NCI-H524 treated with DMSO at 0.1 percent for 48 hours (cell line): ENCODE data around the gene UGT2A3.

ENCODE experiments used
- DNase-seq: peaks from one replicate; lab custom pipeline; 2025; lab: John Stamatoyannopoulos, UW

Gene UGT2A3

GRCh38 chr4:68912807-68913206 is 38.8 kb downstream of the UGT2A3 start:
- no peak for DNase-seq

- no peak for DNase-seq
These were observed 42.2 kb downstream of the UGT2A3 start for GRCh38 chr4:68909385-68909784.

- no peak for DNase-seq
These were observed 43.6 kb downstream of the UGT2A3 start for GRCh38 chr4:68907788-68908700.

- DNase-seq: no peak
These were observed 44.4 kb downstream of the UGT2A3 start for GRCh38 chr4:68907245-68907644.

- no peak for DNase-seq
These were observed 44.8 kb downstream of the UGT2A3 start for GRCh38 chr4:68906780-68907137.

- no peak for DNase-seq
These were observed 45.4 kb downstream of the UGT2A3 start for GRCh38 chr4:68905939-68906779.

- DNase-seq: no peak
These were observed 46.0 kb downstream of the UGT2A3 start for GRCh38 chr4:68905598-68905938.

GRCh38 chr4:68904786-68905185 is 46.8 kb downstream of the UGT2A3 start:
- no peak for DNase-seq

GRCh38 chr4:68896749-68897148 is 54.9 kb downstream of the UGT2A3 start:
- no peak for DNase-seq

GRCh38 chr4:68895561-68896198 is 55.9 kb downstream of the UGT2A3 start:
- DNase-seq: no peak

- DNase-seq: no peak
These were observed 58.7 kb downstream of the UGT2A3 start for GRCh38 chr4:68892861-68893260.

- no peak for DNase-seq
These were observed 59.9 kb downstream of the UGT2A3 start for GRCh38 chr4:68891678-68892077.

GRCh38 chr4:68885545-68885944 is 66.1 kb downstream of the UGT2A3 start:
- no peak for DNase-seq

GRCh38 chr4:68883870-68884269 is 67.7 kb downstream of the UGT2A3 start:
- DNase-seq: no peak
